ENCODE results near the gene SLC5A10.
"Not testable (repeated sequence)": the region's sequence is repeated elsewhere in the genome, so short reads cannot be mapped to it uniquely, and the experiment has no call there.

Gene SLC5A10

GRCh38 chr17:18951941-18952842 lies at the start of gene SLC5A10:
Gene SLC5A10, plus strand, starts transcription at chr17:18952165. Its CDS starts 41 bp downstream, at chr17:18952206.
- no peak within 1 kb of the TSS for H3K27ac ChIP-seq
- DNase-seq (ENCODE audit: low read depth, low spot score): no peak

GRCh38 chr17:18904482-18904881 lies 47.5 kb upstream of the SLC5A10 start:
- no peak for DNase-seq (ENCODE audit: low read depth, low spot score)
- H3K27ac ChIP-seq: no peak overlapping the region

GRCh38 chr17:18905226-18905625 lies 46.7 kb upstream of the SLC5A10 start:
- DNase-seq (ENCODE audit: low read depth, low spot score): no peak
- H3K27ac ChIP-seq: no peak overlapping the region

GRCh38 chr17:18910326-18910725 lies 41.6 kb upstream of the SLC5A10 start:
- H3K27ac ChIP-seq: no peak overlapping the region

GRCh38 chr17:18910881-18911280 lies 41.1 kb upstream of the SLC5A10 start:
- DNase-seq (ENCODE audit: low read depth, low spot score): no peak
- H3K27ac ChIP-seq: no peak overlapping the region

More at GRCh38 chr17:18910326-18910725, 41.6 kb upstream of the SLC5A10 start:
- DNase-seq (ENCODE audit: low read depth, low spot score): no peak

DNA sequence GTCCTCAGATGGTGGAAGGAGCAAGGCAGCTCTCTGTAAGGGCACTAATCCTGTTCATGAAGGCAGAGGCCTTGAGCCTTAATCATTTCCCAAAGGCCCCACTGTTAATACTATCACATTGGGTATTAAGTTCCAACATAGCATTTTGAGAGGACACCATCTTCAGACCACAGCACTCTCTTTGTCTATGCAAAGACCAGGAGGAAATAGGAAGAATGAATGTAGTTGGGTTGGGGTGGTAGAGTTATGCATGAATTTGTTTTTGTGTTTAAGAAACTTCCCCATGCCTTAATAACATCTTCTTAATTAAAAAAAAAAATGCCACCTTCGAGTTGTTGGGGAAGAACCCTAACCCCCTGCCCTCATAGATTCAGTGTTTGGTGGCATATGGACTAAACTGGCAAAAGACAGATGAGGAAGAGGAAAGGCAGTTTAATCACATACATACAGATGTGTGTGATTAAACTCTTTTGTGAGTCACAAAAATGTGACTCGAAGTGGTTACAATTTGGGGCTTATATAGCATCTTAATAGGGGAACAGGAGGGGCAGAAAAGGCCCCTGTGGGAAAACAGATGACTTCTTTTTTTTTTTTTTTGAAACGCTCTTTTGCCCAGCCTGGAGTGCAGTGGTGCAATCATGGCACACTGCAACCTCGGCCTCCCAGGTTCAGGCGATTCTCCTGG lies 35.0 kb upstream of the SLC5A10 start:
- no peak for DNase-seq (ENCODE audit: low read depth, low spot score)
- no peak overlapping the region for H3K27ac ChIP-seq

GRCh38 chr17:18917506-18918032 lies 34.4 kb upstream of the SLC5A10 start:
- H3K27ac ChIP-seq: no peak overlapping the region
- no peak for DNase-seq (ENCODE audit: low read depth, low spot score)

DNA sequence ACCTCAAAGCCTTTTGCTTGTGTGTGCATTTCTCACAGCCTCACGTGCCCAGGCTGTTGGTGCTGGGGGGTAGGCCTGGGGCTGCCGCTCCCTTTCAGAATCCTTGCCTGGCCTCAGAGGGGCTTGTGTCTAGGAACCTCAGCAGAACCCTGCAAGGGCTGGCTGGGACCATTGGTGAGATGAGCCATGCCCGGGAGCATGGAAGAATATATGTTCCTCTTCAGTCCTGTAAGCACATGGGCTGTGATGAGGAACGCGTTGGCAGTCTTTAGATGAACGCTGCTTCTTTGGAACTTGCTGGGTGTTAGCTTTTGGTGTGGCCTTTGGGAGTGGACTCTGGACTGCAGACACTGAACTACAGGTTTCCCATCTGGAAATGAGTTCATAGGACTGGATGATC lies 32.0 kb upstream of the SLC5A10 start:
- no peak for DNase-seq (ENCODE audit: low read depth, low spot score)
- no peak overlapping the region for H3K27ac ChIP-seq

DNA sequence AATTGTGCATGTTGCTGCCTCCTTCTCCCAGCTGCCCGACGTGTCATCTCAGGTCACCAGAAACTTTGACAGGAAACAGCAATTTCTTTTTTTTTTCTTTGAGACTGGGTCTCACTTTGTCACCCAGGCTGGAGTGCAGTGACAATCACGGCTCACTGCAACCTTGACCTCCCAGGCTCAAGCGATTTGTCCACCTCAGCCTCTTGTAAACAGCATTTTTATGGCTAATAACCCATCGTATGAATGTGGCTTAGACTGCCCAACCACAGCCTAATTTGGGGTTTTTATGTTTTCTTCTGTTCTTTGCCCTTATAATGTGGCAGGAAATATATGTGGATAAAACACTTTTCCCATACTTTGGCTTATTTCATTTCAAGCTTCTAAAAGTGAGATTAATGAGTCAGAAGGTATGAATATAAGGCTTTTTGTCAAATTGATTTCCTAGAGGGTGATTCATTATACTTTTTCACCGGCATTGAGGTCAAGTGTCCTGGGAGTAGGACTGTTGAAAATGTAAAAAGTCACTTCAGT lies 31.0 kb upstream of the SLC5A10 start:
- peak; percentile 5 for DNase-seq (ENCODE audit: low read depth, low spot score)
- peak overlapping the region; percentile 52 for H3K27ac ChIP-seq

GRCh38 chr17:18921485-18921884 lies 30.5 kb upstream of the SLC5A10 start:
- H3K27ac ChIP-seq: peak overlapping the region; percentile 52
- no peak for DNase-seq (ENCODE audit: low read depth, low spot score)

DNA sequence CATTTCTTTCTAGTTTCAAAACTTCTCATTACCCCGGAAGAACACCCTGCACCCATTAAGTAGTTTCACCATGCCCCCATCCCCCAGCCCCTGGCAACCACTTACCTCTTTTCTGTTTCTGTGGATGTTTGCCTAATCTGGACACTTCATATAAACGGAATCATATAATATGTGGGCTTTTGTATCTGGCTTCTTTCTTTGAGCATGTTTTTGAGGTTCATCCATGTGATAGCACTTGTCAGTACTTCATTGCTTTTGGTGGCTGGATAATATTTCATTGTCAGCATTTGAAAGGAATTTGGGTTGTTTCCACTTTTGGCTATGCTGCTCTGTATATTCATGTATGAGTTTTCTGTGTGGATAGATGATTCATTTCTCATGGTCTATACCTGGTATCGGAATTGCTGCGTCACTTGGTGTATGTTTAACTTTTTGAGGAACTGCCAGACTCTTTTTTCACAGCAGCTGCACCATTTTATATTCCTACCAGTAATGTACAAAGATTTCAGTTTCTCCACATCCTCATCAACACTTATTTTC lies 30.0 kb upstream of the SLC5A10 start:
- peak overlapping the region; percentile 52 for H3K27ac ChIP-seq
- peak; percentile 59 for DNase-seq (ENCODE audit: low read depth, low spot score)

- H3K27ac ChIP-seq: peak overlapping the region; percentile 52
These were observed 29.4 kb upstream of the SLC5A10 start for GRCh38 chr17:18922596-18922995.

DNA sequence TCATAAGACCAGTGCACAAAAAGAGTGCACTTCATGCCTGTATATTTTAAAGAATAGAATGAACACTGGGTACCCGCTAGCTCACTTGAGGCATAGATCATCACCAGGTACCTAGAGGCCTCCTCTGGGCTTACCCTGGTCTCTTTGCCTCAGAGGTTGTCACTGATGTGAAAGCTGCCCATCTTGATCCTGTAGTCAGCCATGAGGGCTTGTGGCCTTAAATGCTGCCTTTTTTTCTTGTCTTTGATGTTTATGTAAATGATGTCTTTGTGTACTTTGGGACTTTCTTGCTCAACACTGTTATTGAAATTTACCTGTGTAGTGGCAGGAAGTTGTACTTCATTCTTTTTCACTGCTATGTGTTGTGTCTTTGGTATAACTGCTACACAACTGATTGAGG lies 26.8 kb upstream of the SLC5A10 start:
- no peak overlapping the region for H3K27ac ChIP-seq
- DNase-seq (ENCODE audit: low read depth, low spot score): no peak

More at GRCh38 chr17:18922596-18922995, 29.4 kb upstream of the SLC5A10 start:
- not testable (repeated sequence) for DNase-seq (ENCODE audit: low read depth, low spot score)

- DNase-seq (ENCODE audit: low read depth, low spot score): no peak
- H3K27ac ChIP-seq: no peak overlapping the region
These were observed 23.3 kb upstream of the SLC5A10 start for GRCh38 chr17:18928628-18929125.

DNA sequence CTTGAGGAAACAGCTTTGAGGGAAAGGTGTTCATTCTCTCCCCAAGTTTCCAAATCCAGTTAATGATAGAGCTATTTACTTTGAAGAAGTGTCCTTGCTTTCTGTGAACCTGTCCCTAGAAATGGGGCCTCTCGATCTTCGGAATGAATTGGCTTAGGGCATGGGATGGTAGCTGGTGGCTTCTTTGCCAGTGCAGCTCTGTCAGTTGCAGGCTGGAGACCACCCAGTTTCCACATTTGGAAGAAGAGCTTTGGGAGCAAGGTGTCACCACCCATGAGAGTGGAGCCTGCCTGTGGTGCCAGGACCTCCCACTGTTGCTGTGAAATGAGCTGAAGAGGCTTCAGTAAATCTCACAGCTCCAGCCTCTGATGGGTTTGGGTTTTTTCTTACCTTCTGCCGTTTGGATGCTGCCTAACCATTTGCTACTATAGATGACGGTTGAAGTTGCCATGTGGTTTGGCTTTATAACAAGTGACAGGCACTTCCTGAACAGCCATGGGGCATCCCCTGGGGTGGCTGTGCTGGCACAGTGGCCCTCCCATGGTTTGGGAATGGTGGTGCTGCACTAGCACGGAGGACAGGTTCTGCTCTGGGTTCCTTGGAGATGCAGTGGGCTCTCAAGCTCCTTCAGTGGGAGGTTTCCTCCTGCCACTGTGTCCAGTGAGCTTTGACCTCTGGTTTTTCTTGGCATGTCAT lies 19.5 kb upstream of the SLC5A10 start:
- no peak for DNase-seq (ENCODE audit: low read depth, low spot score)
- H3K27ac ChIP-seq: no peak overlapping the region

DNA sequence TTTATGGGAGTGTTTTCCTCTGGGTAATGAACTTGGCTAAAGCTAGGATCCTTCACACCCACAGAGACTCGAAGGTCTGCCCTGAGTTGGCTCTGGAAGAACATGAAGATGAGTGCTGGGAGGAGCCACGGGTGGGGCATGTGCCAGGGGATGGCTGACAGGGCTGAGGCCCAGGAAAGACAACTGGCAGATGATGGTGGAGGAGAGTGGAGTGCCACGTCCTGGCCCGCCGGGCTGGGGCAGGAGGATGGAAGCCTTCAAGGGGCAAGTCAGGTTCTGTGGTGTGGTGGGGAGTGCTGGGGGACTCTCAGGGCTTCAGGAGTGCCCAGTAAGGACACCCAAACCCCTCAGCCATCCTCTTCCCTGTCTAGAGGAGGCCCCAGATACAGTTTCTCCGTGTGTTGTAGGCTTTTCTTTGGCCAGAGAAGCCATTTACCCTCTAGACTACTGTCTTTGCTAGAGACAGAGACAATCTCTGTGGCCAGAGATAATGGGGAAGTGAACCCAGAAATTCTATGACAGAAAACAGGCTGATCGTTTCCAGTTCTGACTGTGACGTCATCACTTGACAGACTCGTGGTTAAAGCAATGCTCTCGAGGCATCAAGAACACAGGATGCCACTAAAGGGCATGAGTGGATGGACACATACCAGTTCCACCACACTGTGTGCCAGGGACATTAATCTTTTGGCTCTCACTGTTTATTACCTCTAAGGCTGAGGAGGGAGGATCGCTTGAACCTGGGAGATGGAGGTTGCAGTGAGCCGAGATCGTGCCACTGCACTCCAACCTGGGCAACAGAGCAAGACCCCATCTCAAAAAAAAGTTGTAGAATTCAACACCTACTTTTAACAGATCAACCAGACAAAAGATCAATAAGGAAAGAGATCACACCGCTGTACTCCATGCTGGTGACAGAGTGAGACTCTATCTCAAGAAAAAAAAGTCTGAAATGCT lies 18.6 kb upstream of the SLC5A10 start:
- DNase-seq (ENCODE audit: low read depth, low spot score): no peak
- H3K27ac ChIP-seq: no peak overlapping the region

GRCh38 chr17:18937981-18938691 lies 13.8 kb upstream of the SLC5A10 start:
- DNase-seq (ENCODE audit: low read depth, low spot score): no peak
- H3K27ac ChIP-seq: no peak overlapping the region

DNA sequence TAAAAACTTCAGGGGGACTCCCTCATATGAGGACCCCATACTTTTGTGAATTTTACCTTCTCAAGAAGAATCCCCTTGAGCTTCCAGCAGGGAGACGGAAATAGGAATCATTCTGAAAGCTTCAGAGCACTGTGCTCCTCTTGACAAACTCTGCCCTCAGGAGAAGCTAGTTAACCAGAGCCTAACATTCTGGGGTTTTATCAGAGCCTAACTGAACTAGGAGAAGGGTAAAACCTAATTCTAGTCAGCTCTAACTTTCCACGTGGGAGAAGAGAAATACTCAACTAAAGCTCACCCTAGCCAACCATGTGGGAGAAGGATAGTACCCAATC lies 13.3 kb upstream of the SLC5A10 start:
- H3K27ac ChIP-seq: no peak overlapping the region
- DNase-seq (ENCODE audit: low read depth, low spot score): no peak

All from epithelial cell of prostate (primary cell).